ENCODE measurements around the gene MCTP1. TPM values are rescaled to one million over a fixed set of nuclear protein-coding genes. Genes with fewer than 3 reads are reported as not detected.

MCTP1 gene
- total RNA-seq, 2 experiments from 2014 or later = not detected

DNA sequence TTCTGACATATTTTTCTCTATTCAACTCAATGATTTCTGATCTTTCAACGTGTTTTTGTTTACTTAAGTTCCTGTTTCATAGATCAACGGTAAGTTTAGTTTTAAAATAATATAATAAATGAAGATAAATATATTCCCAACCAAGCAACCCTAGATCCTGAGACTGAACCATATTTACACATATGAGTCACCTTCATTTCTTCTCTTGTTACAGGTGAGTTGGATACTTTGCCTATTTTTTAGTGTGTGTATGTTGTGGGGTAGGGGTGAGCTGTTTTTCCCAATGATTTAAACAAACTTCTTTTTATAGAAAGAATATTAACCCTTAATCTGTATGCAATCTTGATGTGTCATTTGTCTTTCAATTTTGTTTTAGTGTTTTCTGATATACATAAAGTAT is 186.9 kb downstream of the MCTP1 start:
- Mint-ChIP-seq H3K36me3 (no peaks in the 10 kb centered on the region), H3K4me1 (ENCODE audit: low read depth) (no peaks in the 10 kb centered on the region), H3K9me3 (no peaks in the 10 kb centered on the region), H3K4me3 (no peak overlapping the region), H3K27me3 (no peaks in the 10 kb centered on the region), H3K27ac (no peak overlapping the region)
- no peak for DNase-seq
- intact Hi-C loops (cut with micrococcal nuclease) = no loop called here
- CTCF ChIA-PET = no interaction called here
- POLR2A ChIA-PET = no interaction called here

DNA sequence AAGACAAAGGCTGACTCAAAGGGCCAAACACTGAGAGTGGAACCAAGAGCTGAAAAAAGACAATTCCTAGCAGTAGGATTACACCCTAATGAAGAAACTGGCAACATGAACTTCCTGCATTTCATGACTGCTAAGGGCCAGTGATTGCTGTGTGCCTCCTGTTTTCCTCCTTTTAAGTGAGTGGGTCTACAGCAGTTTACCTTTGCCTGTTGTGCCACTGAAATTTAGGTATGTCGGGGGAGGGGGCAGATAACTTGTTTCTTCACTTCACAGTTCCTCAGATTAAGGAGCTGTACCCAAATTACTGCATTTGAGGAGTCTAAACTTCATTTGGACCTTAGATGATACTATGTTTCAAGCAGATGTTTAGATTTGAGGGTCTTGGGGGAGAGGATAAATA is 191.7 kb downstream of the MCTP1 start:
- intact Hi-C loops (cut with micrococcal nuclease) = no loop called here
- H3K4me3 Mint-ChIP-seq = no peak overlapping the region
- no peaks in the 10 kb centered on the region for H3K27me3 Mint-ChIP-seq
- H3K4me1 Mint-ChIP-seq (ENCODE audit: low read depth) = no peaks in the 10 kb centered on the region
- H3K27ac Mint-ChIP-seq = no peak overlapping the region
- CTCF ChIA-PET = no interaction called here
- POLR2A ChIA-PET = no interaction called here
- no peaks in the 10 kb centered on the region for H3K36me3 Mint-ChIP-seq
- H3K9me3 Mint-ChIP-seq = peaks cover 11% of the 10 kb centered on the region
- DNase-seq = no peak

DNA sequence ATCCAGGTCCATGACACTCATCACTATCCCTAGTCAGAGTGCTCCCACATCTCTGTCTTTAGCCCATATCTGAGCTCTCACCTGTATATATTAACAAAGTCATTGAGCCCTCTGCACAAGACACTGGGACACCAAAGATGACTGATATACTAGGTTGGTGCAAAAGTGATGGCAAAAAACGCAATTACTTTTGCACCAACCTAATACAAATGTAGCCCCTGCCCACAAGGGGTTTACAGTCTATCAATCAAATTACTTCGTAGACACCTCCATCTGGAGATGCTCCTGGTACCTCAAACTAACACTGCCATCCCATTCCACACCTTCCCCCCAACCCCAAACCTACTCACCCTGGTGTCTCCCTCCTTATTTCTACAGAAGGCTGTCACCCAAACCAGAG is 194.1 kb downstream of the MCTP1 start:
- Mint-ChIP-seq H3K27ac (no peak overlapping the region), H3K36me3 (no peaks in the 10 kb centered on the region), H3K4me1 (ENCODE audit: low read depth) (no peaks in the 10 kb centered on the region), H3K9me3 (peaks cover 11% of the 10 kb centered on the region), H3K4me3 (no peak overlapping the region), H3K27me3 (no peaks in the 10 kb centered on the region)
- ChIA-PET POLR2A (no interaction called here), CTCF (no interaction called here)
- intact Hi-C loops (cut with micrococcal nuclease) = no loop called here
- no peak for DNase-seq

DNA sequence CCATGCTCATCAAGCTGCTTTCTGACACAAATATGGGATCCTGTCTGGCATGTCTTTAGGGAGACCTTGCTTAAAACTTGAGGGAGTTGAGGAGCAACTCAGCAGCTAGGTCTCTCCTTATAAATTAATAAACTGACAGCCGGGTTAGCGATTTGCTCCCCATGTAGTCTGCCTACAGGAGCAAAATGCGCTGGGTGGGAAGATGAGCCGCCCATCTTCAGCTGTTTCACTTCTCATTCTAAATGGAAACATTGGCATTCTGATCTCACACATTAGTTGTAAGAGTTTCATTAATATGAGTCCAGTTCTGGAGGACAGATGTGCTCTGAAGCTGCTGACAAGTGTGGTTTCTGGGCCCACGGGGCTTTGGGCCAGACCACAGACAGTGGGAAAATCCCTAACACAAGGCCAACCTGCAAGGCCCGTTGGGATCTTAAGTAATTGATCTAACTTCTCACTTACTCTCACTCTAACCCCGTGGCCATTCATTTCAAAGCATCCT is 197.0 kb downstream of the MCTP1 start:
- no peaks in the 10 kb centered on the region for H3K27me3 Mint-ChIP-seq
- no peaks in the 10 kb centered on the region for H3K36me3 Mint-ChIP-seq
- peaks cover 11% of the 10 kb centered on the region for H3K9me3 Mint-ChIP-seq
- no peak overlapping the region for H3K4me3 Mint-ChIP-seq
- H3K27ac Mint-ChIP-seq = no peak overlapping the region
- no peak for DNase-seq
- no peaks in the 10 kb centered on the region for H3K4me1 Mint-ChIP-seq (ENCODE audit: low read depth)
- CTCF ChIA-PET = interaction anchor here (0.7 kb wide), 1 partner anchor 20 kb away, joined by 3 read pairs; no protein-coding TSS in a partner anchor
- intact Hi-C loops (cut with micrococcal nuclease) = no loop called here
- POLR2A ChIA-PET = no interaction called here

DNA sequence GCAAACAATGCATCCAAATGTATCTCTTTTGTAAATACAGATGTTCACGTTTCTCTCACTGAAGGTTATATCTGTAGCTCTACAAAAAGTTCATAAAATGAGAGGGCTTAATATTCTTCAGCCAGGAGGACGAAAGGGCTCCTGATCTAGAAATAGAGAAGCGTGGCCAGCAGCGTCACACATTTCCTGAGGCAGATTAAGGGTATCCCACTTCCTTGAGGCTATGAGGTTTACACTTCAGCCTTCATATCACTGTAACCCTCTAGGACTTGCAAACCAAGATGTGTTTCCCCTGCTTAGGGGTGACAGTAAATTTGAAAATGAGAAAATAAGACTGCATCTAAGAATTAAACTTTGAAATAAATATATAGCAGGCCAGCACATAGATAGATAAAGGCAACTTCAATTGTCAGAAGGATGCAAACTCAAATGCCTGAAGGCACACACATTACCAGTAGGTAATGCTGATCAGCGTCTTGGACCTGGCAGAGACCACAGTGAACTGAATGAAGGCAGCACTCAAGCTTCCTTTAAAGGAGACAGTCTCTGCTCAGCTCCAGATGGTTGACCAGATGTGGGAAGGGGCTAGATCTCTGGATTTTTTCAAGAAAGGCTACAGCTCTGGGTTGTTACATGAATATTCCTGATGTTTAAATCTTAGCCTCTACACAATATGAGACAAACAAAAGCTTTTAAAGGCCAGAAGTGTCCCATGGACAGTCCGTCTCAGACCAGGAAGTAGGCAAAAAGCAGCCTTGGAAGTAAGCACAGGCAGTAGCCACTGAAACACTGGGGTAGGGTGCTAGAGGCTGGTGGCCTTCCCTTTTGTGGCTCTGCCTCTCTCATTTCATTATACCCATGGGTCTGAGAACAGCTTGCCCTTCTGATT is 197.7 kb downstream of the MCTP1 start:
- ChIA-PET CTCF (no interaction called here), POLR2A (no interaction called here)
- no peak overlapping the region for H3K4me3 Mint-ChIP-seq
- no peaks in the 10 kb centered on the region for H3K27me3 Mint-ChIP-seq
- H3K27ac Mint-ChIP-seq = no peak overlapping the region
- no peak for DNase-seq
- H3K9me3 Mint-ChIP-seq = peaks cover 11% of the 10 kb centered on the region
- no peaks in the 10 kb centered on the region for H3K36me3 Mint-ChIP-seq
- intact Hi-C loops (cut with micrococcal nuclease) = no loop called here
- no peaks in the 10 kb centered on the region for H3K4me1 Mint-ChIP-seq (ENCODE audit: low read depth)

DNA sequence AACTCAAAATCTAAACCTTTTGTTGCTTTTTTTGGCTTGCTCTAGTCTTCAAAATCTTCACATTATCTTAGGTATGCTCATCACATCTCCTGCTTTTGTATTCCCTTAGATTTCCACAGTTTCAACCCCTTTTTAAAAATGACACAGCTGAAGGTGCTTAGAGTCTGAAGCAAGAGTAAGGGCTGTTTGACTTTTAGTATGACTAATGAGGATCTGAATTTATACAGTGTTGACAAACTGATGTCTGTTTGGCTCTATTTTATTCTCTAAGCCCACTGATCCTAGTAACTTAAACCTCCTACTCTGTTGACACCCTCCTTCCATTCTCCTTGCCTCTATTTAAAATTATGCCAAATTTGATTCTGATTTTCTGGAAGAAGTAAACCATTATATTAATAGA is 200.1 kb downstream of the MCTP1 start:
- POLR2A ChIA-PET = no interaction called here
- CTCF ChIA-PET = no interaction called here
- no peak for DNase-seq
- H3K27ac Mint-ChIP-seq = no peak overlapping the region
- H3K27me3 Mint-ChIP-seq = peaks cover 1% of the 10 kb centered on the region
- peaks cover 5% of the 10 kb centered on the region for H3K4me1 Mint-ChIP-seq (ENCODE audit: low read depth)
- no peak overlapping the region for H3K4me3 Mint-ChIP-seq
- intact Hi-C loops (cut with micrococcal nuclease) = no loop called here
- H3K9me3 Mint-ChIP-seq = no peaks in the 10 kb centered on the region
- H3K36me3 Mint-ChIP-seq = no peaks in the 10 kb centered on the region

DNA sequence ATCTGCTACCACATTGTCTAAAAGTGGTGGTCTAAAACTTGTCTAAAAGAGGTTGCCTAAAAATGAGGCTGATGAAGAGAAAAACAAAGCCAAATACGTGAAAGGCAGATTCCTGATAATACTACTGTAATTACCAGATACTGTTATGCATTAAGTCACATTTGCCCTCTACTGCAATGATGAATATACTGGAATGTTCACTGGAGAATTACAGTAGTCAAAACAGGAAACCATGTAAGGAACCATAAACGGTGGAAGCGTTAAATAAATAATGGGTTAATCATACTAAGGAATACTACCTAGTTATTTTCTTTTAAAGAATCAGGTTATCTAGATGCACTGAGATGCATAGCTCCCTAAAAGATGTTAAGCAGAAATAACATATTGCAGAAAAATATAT is 201.3 kb downstream of the MCTP1 start:
- CTCF ChIA-PET = no interaction called here
- peaks cover 1% of the 10 kb centered on the region for H3K27me3 Mint-ChIP-seq
- H3K9me3 Mint-ChIP-seq = no peaks in the 10 kb centered on the region
- H3K36me3 Mint-ChIP-seq = no peaks in the 10 kb centered on the region
- no peak for DNase-seq
- intact Hi-C loops (cut with micrococcal nuclease) = no loop called here
- no peak overlapping the region for H3K27ac Mint-ChIP-seq
- peaks cover 5% of the 10 kb centered on the region for H3K4me1 Mint-ChIP-seq (ENCODE audit: low read depth)
- no peak overlapping the region for H3K4me3 Mint-ChIP-seq
- POLR2A ChIA-PET = no interaction called here

DNA sequence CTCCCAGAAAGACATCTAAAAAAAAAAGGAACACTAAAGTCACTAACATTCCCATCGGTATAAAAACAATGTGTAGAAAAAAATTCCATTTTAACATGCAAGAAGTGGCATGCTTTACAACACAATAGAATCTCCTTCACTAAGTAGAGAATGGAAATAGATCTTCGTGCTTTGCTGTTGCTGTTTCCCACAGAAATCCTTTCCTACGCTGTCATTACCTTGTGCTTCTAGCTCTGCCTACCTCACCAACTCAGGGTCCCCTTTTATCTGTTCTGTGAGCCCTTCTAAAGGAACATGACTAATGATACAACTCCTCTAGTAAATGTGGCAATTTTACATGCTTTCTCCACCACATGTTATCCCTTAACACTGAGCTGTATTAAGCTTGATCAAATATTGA is 202.9 kb downstream of the MCTP1 start:
- POLR2A ChIA-PET = no interaction called here
- no peak overlapping the region for H3K27ac Mint-ChIP-seq
- H3K9me3 Mint-ChIP-seq = no peaks in the 10 kb centered on the region
- H3K4me3 Mint-ChIP-seq = no peak overlapping the region
- intact Hi-C loops (cut with micrococcal nuclease) = no loop called here
- no peaks in the 10 kb centered on the region for H3K36me3 Mint-ChIP-seq
- peaks cover 5% of the 10 kb centered on the region for H3K4me1 Mint-ChIP-seq (ENCODE audit: low read depth)
- H3K27me3 Mint-ChIP-seq = peaks cover 1% of the 10 kb centered on the region
- CTCF ChIA-PET = no interaction called here
- DNase-seq = no peak

DNA sequence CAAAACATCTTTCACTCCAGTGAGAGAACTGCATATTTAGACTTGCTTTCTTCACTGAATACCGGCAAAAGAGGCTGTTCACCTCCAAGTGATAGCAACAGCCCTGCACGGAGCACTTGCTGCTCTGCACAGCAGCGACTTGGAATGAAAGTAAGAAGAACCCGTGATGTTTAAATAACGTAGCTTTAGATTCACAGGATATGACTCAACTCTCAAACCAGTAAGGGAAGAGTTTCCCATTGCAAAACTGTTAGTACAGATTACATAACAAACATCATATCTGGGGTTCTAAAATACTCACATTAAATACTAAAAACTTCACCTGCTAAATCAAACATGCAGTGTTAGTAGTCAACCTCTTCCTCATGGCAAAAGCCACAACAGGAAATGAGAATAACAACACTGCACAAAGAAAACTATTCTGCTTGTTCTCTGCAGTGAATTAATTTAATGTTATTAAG is 203.4 kb downstream of the MCTP1 start:
- Mint-ChIP-seq H3K4me1 (ENCODE audit: low read depth) (peaks cover 5% of the 10 kb centered on the region), H3K27me3 (peaks cover 1% of the 10 kb centered on the region), H3K4me3 (no peak overlapping the region), H3K27ac (no peak overlapping the region), H3K9me3 (no peaks in the 10 kb centered on the region), H3K36me3 (no peaks in the 10 kb centered on the region)
- POLR2A ChIA-PET = no interaction called here
- intact Hi-C loops (cut with micrococcal nuclease) = no loop called here
- DNase-seq = peak; percentile 21
- CTCF ChIA-PET = no interaction called here

DNA sequence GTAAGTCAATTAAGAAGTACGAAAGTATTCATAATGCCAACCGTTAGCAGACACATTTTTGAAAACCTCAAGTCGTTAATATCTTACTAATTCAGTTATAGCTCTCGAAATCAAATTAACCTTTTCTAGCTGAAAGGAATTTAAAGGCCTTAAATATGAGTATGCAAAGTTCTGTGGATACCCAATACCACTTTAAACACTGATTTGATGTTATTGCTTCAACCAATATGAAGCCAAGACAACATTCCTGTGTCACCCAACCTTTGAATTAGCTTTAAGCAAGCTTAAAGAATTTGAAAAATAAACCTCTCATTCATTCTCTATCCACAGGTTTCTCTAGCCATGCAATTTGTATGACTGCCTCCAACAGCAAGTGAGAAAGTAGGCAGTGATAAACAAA is 204.5 kb downstream of the MCTP1 start:
- ChIA-PET POLR2A (no interaction called here), CTCF (no interaction called here)
- H3K4me1 Mint-ChIP-seq (ENCODE audit: low read depth) = peaks cover 5% of the 10 kb centered on the region
- no peak overlapping the region for H3K27ac Mint-ChIP-seq
- H3K9me3 Mint-ChIP-seq = no peaks in the 10 kb centered on the region
- no peaks in the 10 kb centered on the region for H3K36me3 Mint-ChIP-seq
- no peak overlapping the region for H3K4me3 Mint-ChIP-seq
- DNase-seq = no peak
- peaks cover 1% of the 10 kb centered on the region for H3K27me3 Mint-ChIP-seq
- intact Hi-C loops (cut with micrococcal nuclease) = no loop called here

DNA sequence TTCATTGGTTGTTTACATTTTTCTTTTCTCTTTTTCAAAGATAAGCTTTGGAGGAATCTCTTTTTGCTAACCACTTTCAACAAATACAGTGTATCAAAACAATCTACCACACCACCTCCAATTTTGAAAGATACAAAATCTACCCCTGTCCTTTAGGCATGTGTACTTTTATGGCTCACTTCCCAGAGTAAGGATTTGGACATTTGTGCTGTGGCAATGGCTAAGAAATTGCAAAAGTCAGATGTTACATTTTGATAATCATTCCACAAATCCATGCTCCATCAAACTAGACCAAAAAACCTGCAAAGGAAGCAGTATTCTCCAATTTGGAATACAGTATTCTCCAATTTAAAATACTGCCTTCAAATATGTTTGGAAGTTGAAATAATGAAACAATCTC is 204.9 kb downstream of the MCTP1 start:
- intact Hi-C loops (cut with micrococcal nuclease) = no loop called here
- H3K27me3 Mint-ChIP-seq = peaks cover 1% of the 10 kb centered on the region
- ChIA-PET CTCF (no interaction called here), POLR2A (no interaction called here)
- H3K27ac Mint-ChIP-seq = no peak overlapping the region
- no peaks in the 10 kb centered on the region for H3K9me3 Mint-ChIP-seq
- DNase-seq = no peak
- no peak overlapping the region for H3K4me3 Mint-ChIP-seq
- H3K4me1 Mint-ChIP-seq (ENCODE audit: low read depth) = peaks cover 5% of the 10 kb centered on the region
- no peaks in the 10 kb centered on the region for H3K36me3 Mint-ChIP-seq

DNA sequence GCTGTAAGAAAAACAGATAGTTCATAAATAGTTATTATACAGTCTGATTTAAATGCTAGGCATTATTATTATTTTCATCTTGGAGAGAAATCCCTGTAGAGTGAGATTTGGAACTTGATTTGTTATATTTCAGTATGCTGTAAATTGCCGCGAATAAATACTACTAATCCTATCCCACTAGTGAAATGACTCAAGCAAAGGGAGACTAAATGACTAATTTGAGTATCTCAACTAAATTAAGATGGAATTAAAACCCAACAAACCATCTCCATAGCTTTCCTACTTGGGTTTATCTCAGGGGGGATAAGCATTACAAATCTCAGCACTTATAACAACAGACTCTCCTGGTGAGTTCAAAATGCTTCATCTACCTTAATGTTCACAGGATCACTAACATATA is 206.0 kb downstream of the MCTP1 start:
- intact Hi-C loops (cut with micrococcal nuclease) = no loop called here
- Mint-ChIP-seq H3K4me3 (no peak overlapping the region), H3K27ac (no peak overlapping the region), H3K36me3 (no peaks in the 10 kb centered on the region), H3K27me3 (peaks cover 1% of the 10 kb centered on the region), H3K9me3 (no peaks in the 10 kb centered on the region), H3K4me1 (ENCODE audit: low read depth) (peaks cover 5% of the 10 kb centered on the region)
- DNase-seq = no peak
- POLR2A ChIA-PET = no interaction called here
- CTCF ChIA-PET = no interaction called here
